ENCODE results near the gene ANKRD6. TPM values are rescaled to one million over a fixed set of nuclear protein-coding genes. Genes with fewer than 3 reads are reported as not detected.

The ANKRD6 gene
- total RNA-seq, 1 experiment from 2014 or later, result 5.6 TPM

DNA sequence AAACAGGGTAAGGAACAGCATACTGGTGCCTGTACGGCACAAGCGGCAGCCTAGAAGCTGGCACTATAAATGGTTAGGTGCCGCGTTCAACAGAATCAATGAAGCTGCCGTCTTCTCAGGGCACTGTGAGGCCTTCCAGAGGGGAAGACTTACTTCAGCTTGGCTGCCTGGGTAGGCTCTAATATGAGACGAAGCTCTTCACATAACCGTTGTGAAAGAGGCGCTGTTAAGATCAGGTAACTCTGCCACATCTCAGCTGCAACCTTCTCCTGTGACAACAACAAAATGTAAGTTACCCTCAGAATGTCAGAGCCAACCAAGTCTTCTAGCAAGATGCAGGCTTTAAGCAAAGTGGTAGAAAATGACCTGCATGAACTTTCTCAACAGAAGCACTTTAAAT, 217.6 kb downstream of the ANKRD6 start:
- no peak overlapping the region for H3K9ac ChIP-seq (ENCODE audit: extremely low read depth, insufficient read length, low read length)

More for the DNA sequence above, 217.6 kb downstream of the ANKRD6 start:
- H2BK20ac ChIP-seq (ENCODE audit: low read depth, low read length, poor library complexity, severe bottlenecking), result no peak overlapping the region
- no peak overlapping the region for H3K4ac ChIP-seq (ENCODE audit: low read depth, low read length)
- Mint-ChIP-seq H3K36me3 (ENCODE audit: insufficient read depth in 1 of 3, low read depth in 3 of 3) (peaks cover 63 to 93% (median 74%) of the 10 kb centered on the region in 3 experiments; a peak in 6 of 7 replicates), H3K27me3 (ENCODE audit: low read depth) (no peaks in the 10 kb centered on the region), H3K4me1 (no peaks in the 10 kb centered on the region), H3K4me3 (no peak overlapping the region), H3K27ac (peak overlapping the region in 1 of 3 experiments; percentile 31; a peak in 1 of 7 replicates), H3K9me3 (no peaks in the 10 kb centered on the region)
- no peaks in the 10 kb centered on the region for H4K20me1 ChIP-seq (ENCODE audit: control insufficient read depth, insufficient read depth, insufficient read length)
- H3K4me1 ChIP-seq (ENCODE audit: insufficient read depth, low read length), result no peaks in the 10 kb centered on the region
- H3K56ac ChIP-seq (ENCODE audit: insufficient read length, low read depth, low read length), result no peak overlapping the region
- no peak for DNase-seq
- no peak overlapping the region for H2BK5ac ChIP-seq (ENCODE audit: insufficient read length, low read length)
- no peaks in the 10 kb centered on the region for H3K23me2 ChIP-seq (ENCODE audit: insufficient read length, low read depth, low read length, poor library complexity, severe bottlenecking)
- no peak overlapping the region for H3K4me2 ChIP-seq (ENCODE audit: insufficient read depth, insufficient read length, low read length)
- TF ChIP-seq, protein P1, sequence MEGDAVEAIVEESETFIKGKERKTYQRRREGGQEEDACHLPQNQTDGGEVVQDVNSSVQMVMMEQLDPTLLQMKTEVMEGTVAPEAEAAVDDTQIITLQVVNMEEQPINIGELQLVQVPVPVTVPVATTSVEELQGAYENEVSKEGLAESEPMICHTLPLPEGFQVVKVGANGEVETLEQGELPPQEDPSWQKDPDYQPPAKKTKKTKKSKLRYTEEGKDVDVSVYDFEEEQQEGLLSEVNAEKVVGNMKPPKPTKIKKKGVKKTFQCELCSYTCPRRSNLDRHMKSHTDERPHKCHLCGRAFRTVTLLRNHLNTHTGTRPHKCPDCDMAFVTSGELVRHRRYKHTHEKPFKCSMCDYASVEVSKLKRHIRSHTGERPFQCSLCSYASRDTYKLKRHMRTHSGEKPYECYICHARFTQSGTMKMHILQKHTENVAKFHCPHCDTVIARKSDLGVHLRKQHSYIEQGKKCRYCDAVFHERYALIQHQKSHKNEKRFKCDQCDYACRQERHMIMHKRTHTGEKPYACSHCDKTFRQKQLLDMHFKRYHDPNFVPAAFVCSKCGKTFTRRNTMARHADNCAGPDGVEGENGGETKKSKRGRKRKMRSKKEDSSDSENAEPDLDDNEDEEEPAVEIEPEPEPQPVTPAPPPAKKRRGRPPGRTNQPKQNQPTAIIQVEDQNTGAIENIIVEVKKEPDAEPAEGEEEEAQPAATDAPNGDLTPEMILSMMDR (conservative IDR thresholded peaks at IDR 0.05), result no peak
- no peaks in the 10 kb centered on the region for H3K27me3 ChIP-seq (ENCODE audit: insufficient read depth, low read length)
- no peak overlapping the region for H2BK12ac ChIP-seq (ENCODE audit: insufficient read length, low read depth, low read length)
- no peak overlapping the region for H3K14ac ChIP-seq (ENCODE audit: insufficient read depth, low read length)
- H3T11ph ChIP-seq (ENCODE audit: low read length), result no peak overlapping the region
- no peak overlapping the region for H2BK120ac ChIP-seq (ENCODE audit: low read depth, low read length, poor library complexity, severe bottlenecking)
- no peak overlapping the region for H2BK15ac ChIP-seq (ENCODE audit: low read depth, low read length)
- H3K9me3 ChIP-seq (ENCODE audit: control insufficient read depth, low read depth, low read length), result no peaks in the 10 kb centered on the region
- H3K79me1 ChIP-seq (ENCODE audit: insufficient read depth, low read depth, low read length, poor library complexity, severe bottlenecking), result no peaks in the 10 kb centered on the region
- no peak overlapping the region for H3K27ac ChIP-seq (ENCODE audit: insufficient read length, low read depth, low read length)
- H2AFZ ChIP-seq (ENCODE audit: low read length), result no peak overlapping the region
- H4K5ac ChIP-seq (ENCODE audit: insufficient read length, low read depth, low read length), result no peak overlapping the region
- H3K79me2 ChIP-seq (ENCODE audit: insufficient read depth, low read length), result no peaks in the 10 kb centered on the region
- H4K91ac ChIP-seq (ENCODE audit: insufficient read length, low read depth, low read length), result no peak overlapping the region
- no peak overlapping the region for H3K18ac ChIP-seq (ENCODE audit: insufficient read length, low read depth, low read length)
- no CpG with 5 or more reads among the region's 8 CpGs for WGBS (ENCODE audit: extremely low coverage, insufficient read length, low lambda C conversion rate)
- no peak overlapping the region for H3K23ac ChIP-seq (ENCODE audit: insufficient read length, low read depth, low read length)
- H2AK5ac ChIP-seq (ENCODE audit: insufficient read length, low read length), result no peak overlapping the region
- H4K8ac ChIP-seq (replicated peaks; ENCODE audit: insufficient read length, low read depth, low read length), result no peak overlapping the region
